Brain microvascular endothelial cell (primary cell): ENCODE results near the gene NUF2.

Experiments
- DNase-seq: peaks from one replicate; pipeline ENCODE4 v3.0.0-alpha.2; 2020
- H3K27ac ChIP-seq: fragments of 250-450 bp; sonication (Bioruptor Pico); 2 replicates; pipeline ENCODE4 v1.5.1; 2020; ENCODE audit warnings: mild to moderate bottlenecking, moderate library complexity
- H3K27me3 ChIP-seq: fragments of 250-450 bp; sonication (Bioruptor Pico); replicated peaks from 2 replicates; pipeline ENCODE4 v1.5.1; 2020; ENCODE audit warnings: mild to moderate bottlenecking
- H3K36me3 ChIP-seq: fragments of 250-450 bp; sonication (Bioruptor Pico); replicated peaks from 2 replicates; pipeline ENCODE4 v1.5.1; 2020; ENCODE audit warnings: mild to moderate bottlenecking
- H3K4me3 ChIP-seq: 2 replicates; pipeline ENCODE4 v1.5.1; 2011; ENCODE audit warnings: low read depth, mild to moderate bottlenecking, control low read depth, low read length, moderate library complexity
- CTCF ChIP-seq: IDR thresholded peaks from 2 replicates; pipeline ENCODE4 v1.5.1; 2011; ENCODE audit warnings: low read depth, mild to moderate bottlenecking, moderate library complexity, low read length, control low read depth, inconsistent platforms; ENCODE audit errors: missing control alignments
- in situ Hi-C: cut with HindIII; loops from 2 replicates; pipeline ENCODE4 v1.10.0; 2017; ENCODE audit warnings: low sequenced_read_pairs, low pct_ligation_motif_present

Gene NUF2

GRCh38 chr1:163382395-163382794 is 60.6 kb downstream of the NUF2 start:
- Histone ChIP-seq H3K36me3 (no peaks in the 10 kb centered on the region), H3K4me3 (no peak overlapping the region), H3K27ac (no peak overlapping the region), H3K27me3 (no peaks in the 10 kb centered on the region)
- no peak for TF ChIP-seq CTCF
- DNase-seq, result no peak
- in situ Hi-C loops, result no loop called here

- H3K4me3 ChIP-seq, result no peak overlapping the region
- DNase-seq, result no peak
- no peak overlapping the region for H3K27ac ChIP-seq
- H3K36me3 ChIP-seq, result no peaks in the 10 kb centered on the region
- in situ Hi-C loops, result no loop called here
- H3K27me3 ChIP-seq, result no peaks in the 10 kb centered on the region
- TF ChIP-seq CTCF, result no peak
Observed at GRCh38 chr1:163387146-163387545, 65.4 kb downstream of the NUF2 start.

GRCh38 chr1:163388970-163389369 is 67.2 kb downstream of the NUF2 start:
- no peak for TF ChIP-seq CTCF
- no peak overlapping the region for H3K27ac ChIP-seq
- no peaks in the 10 kb centered on the region for H3K36me3 ChIP-seq
- no peaks in the 10 kb centered on the region for H3K27me3 ChIP-seq
- in situ Hi-C loops, result no loop called here
- DNase-seq, result no peak
- no peak overlapping the region for H3K4me3 ChIP-seq

- DNase-seq, result no peak
Observed at GRCh38 chr1:163395790-163396189, 74.0 kb downstream of the NUF2 start.

GRCh38 chr1:163397451-163398200 is 75.9 kb downstream of the NUF2 start:
- Histone ChIP-seq H3K36me3 (no peaks in the 10 kb centered on the region), H3K27ac (no peak overlapping the region), H3K4me3 (no peak overlapping the region), H3K27me3 (no peaks in the 10 kb centered on the region)
- no peak for DNase-seq
- TF ChIP-seq CTCF, result no peak
- in situ Hi-C loops, result no loop called here

More at GRCh38 chr1:163395790-163396189, 74.0 kb downstream of the NUF2 start:
- no peaks in the 10 kb centered on the region for H3K36me3 ChIP-seq
- in situ Hi-C loops, result no loop called here
- H3K27ac ChIP-seq, result no peak overlapping the region
- H3K27me3 ChIP-seq, result no peaks in the 10 kb centered on the region
- no peak for TF ChIP-seq CTCF
- no peak overlapping the region for H3K4me3 ChIP-seq

- Histone ChIP-seq H3K4me3 (no peak overlapping the region), H3K36me3 (no peaks in the 10 kb centered on the region), H3K27me3 (no peaks in the 10 kb centered on the region), H3K27ac (no peak overlapping the region)
- no peak for DNase-seq
- TF ChIP-seq CTCF, result no peak
- in situ Hi-C loops, result no loop called here
Observed at GRCh38 chr1:163399001-163399400, 77.2 kb downstream of the NUF2 start.
